Measurements from ENCODE around the gene HID1.

Gene HID1

GRCh38 chr17:74921769-74922168, 50.8 kb downstream of the HID1 start:
- TF ChIP-seq OSR1 (CRISPR knock-in tag; IDR thresholded peaks at IDR 0.05) (no peak), TCF4 (CRISPR knock-in tag; IDR thresholded peaks at IDR 0.05; ENCODE audit: borderline replicate concordance) (no peak), ZNF70 (CRISPR knock-in tag; IDR thresholded peaks at IDR 0.05) (no peak), PATZ1 (CRISPR knock-in tag; IDR thresholded peaks at IDR 0.05; ENCODE audit: borderline replicate concordance) (no peak), BACH2 (CRISPR knock-in tag; IDR thresholded peaks at IDR 0.05; ENCODE audit: borderline replicate concordance) (no peak)
- ATAC-seq, result no peak

DNA sequence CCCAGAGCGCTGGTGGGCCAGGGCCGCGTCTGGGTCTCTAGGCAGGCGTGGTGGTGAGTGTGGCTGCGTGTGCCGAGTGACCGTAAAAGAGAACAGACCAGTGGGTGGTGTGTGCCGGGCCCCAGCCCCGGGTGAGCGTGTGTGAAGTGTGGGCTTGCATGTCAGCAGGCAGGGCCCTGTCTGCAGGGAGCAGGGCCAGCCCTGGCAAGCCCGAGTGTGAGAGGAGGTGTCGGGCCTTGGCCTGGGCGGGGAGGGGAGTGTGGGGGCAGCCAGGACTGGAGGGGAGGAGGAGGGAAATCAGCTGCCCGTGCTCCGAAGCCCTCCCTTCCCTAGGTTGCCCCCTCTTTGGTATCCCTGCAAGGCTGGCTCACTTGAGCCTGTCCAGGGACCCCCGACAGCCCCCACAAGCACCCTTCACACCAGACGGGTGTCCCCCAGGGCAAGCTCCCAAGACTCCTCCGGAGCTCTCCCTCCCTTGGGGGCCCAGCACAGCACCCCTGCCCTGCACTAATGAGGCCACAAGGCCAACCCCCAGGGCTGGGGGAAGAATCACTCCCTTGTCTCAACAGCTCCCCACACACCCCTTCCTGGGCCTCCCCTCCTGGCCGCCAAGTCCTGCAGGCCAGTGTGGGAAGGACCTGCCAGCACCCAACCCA, 51.4 kb downstream of the HID1 start:
- no peak for ATAC-seq
- no peak for TF ChIP-seq TOX (CRISPR knock-in tag; IDR thresholded peaks at IDR 0.05; ENCODE audit: borderline replicate concordance)
- no peak for TF ChIP-seq TCF4 (CRISPR knock-in tag; IDR thresholded peaks at IDR 0.05; ENCODE audit: borderline replicate concordance)
- no peak for TF ChIP-seq OSR1 (CRISPR knock-in tag; IDR thresholded peaks at IDR 0.05)
- TF ChIP-seq, protein P1, sequence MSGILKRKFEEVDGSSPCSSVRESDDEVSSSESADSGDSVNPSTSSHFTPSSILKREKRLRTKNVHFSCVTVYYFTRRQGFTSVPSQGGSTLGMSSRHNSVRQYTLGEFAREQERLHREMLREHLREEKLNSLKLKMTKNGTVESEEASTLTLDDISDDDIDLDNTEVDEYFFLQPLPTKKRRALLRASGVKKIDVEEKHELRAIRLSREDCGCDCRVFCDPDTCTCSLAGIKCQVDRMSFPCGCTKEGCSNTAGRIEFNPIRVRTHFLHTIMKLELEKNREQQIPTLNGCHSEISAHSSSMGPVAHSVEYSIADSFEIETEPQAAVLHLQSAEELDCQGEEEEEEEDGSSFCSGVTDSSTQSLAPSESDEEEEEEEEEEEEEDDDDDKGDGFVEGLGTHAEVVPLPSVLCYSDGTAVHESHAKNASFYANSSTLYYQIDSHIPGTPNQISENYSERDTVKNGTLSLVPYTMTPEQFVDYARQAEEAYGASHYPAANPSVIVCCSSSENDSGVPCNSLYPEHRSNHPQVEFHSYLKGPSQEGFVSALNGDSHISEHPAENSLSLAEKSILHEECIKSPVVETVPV (CRISPR knock-in tag; IDR thresholded peaks at IDR 0.05), result no peak
- no peak for TF ChIP-seq ARNTL (CRISPR knock-in tag; IDR thresholded peaks at IDR 0.05; ENCODE audit: borderline replicate concordance, low read depth)
- no peak for TF ChIP-seq POU6F1 (CRISPR knock-in tag; IDR thresholded peaks at IDR 0.05; ENCODE audit: borderline replicate concordance, low read depth)
- TF ChIP-seq ZFP3 (CRISPR knock-in tag; IDR thresholded peaks at IDR 0.05), result no peak
- TF ChIP-seq ZC3H10 (CRISPR knock-in tag; IDR thresholded peaks at IDR 0.05), result no peak
- TF ChIP-seq, protein P2, sequence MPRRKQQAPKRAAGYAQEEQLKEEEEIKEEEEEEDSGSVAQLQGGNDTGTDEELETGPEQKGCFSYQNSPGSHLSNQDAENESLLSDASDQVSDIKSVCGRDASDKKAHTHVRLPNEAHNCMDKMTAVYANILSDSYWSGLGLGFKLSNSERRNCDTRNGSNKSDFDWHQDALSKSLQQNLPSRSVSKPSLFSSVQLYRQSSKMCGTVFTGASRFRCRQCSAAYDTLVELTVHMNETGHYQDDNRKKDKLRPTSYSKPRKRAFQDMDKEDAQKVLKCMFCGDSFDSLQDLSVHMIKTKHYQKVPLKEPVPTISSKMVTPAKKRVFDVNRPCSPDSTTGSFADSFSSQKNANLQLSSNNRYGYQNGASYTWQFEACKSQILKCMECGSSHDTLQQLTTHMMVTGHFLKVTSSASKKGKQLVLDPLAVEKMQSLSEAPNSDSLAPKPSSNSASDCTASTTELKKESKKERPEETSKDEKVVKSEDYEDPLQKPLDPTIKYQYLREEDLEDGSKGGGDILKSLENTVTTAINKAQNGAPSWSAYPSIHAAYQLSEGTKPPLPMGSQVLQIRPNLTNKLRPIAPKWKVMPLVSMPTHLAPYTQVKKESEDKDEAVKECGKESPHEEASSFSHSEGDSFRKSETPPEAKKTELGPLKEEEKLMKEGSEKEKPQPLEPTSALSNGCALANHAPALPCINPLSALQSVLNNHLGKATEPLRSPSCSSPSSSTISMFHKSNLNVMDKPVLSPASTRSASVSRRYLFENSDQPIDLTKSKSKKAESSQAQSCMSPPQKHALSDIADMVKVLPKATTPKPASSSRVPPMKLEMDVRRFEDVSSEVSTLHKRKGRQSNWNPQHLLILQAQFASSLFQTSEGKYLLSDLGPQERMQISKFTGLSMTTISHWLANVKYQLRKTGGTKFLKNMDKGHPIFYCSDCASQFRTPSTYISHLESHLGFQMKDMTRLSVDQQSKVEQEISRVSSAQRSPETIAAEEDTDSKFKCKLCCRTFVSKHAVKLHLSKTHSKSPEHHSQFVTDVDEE (CRISPR knock-in tag; IDR thresholded peaks at IDR 0.05), result no peak
- TF ChIP-seq BACH2 (CRISPR knock-in tag; IDR thresholded peaks at IDR 0.05; ENCODE audit: borderline replicate concordance), result no peak
- no peak for TF ChIP-seq ZNF565 (CRISPR knock-in tag; conservative IDR thresholded peaks at IDR 0.05; ENCODE audit: low read depth)
- no peak for TF ChIP-seq CREB5 (CRISPR knock-in tag; IDR thresholded peaks at IDR 0.05; ENCODE audit: low read depth)
- TF ChIP-seq ZNF8 (CRISPR knock-in tag; IDR thresholded peaks at IDR 0.05), result no peak
- TF ChIP-seq CSDC2 (CRISPR knock-in tag; IDR thresholded peaks at IDR 0.05), result no peak
- no peak for TF ChIP-seq GLIS3 (CRISPR knock-in tag; IDR thresholded peaks at IDR 0.05)
- no peak for TF ChIP-seq ESRRG (CRISPR knock-in tag; IDR thresholded peaks at IDR 0.05)
- TF ChIP-seq ZNF70 (CRISPR knock-in tag; IDR thresholded peaks at IDR 0.05), result no peak
- TF ChIP-seq ISL1 (CRISPR knock-in tag; IDR thresholded peaks at IDR 0.05), result no peak
- TF ChIP-seq ZFP30 (CRISPR knock-in tag; IDR thresholded peaks at IDR 0.05), result no peak
- TF ChIP-seq SNAI2 (CRISPR knock-in tag; IDR thresholded peaks at IDR 0.05), result no peak

DNA sequence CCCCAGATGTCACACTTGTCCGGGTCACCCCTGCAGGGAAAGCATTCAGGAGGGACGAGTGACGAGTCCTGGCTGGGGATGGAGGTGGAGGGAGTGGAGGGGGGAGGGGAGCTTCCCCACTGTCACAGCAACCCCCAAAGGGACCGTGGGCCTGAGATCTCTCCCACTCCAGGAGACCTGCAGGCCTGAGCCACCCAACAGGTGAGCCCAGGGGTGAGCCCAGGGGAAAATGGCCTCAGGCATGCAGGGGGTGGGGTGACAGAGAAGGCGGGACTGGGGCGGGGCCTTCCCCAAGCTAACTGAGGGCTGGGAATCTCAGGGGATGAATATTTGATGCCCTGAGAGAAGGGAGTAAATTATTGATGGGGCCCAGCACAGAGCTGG, 51.9 kb downstream of the HID1 start:
- no peak for ATAC-seq
- TF ChIP-seq ZC3H10 (CRISPR knock-in tag; IDR thresholded peaks at IDR 0.05), result no peak

Data from SK-N-SH treated with all-trans-retinoic acid at 6 μM for 48 hours (cell line).